OCI-LY1 (cell line): ENCODE measurements around the gene SEPTIN14.

ENCODE experiments used
- H2AFZ ChIP-seq: fragments of 200-600 bp; sonication (generic), shearing (Covaris generic); 2 replicates; pipeline ENCODE4 v1.6.0; 2014; ENCODE audit warnings: antibody characterized with exemption, mild to moderate bottlenecking, low read length
- H3F3A ChIP-seq: fragments of 200-600 bp; sonication (generic), shearing (Covaris generic); 2 replicates; pipeline ENCODE4 v1.6.0; 2014; ENCODE audit warnings: mild to moderate bottlenecking, antibody characterized with exemption, low read length, moderate library complexity; ENCODE audit not compliant: insufficient read depth
- H3K27ac ChIP-seq: fragments of 200-600 bp; sonication (generic); 2 replicates; pipeline ENCODE4 v1.5.1; 2014; ENCODE audit warnings: low read length, mixed run types, mild to moderate bottlenecking, low read depth; ENCODE audit not compliant: poor library complexity, severe bottlenecking
- H3K27me3 ChIP-seq: fragments of 200-600 bp; sonication (generic); 2 replicates; pipeline ENCODE4 v1.6.0; 2014; ENCODE audit warnings: antibody characterized with exemption, mild to moderate bottlenecking, low read length, moderate library complexity; ENCODE audit not compliant: insufficient read depth
- H3K36me3 ChIP-seq: fragments of 200-600 bp; sonication (generic); 2 replicates; pipeline ENCODE4 v1.6.1; 2014; ENCODE audit warnings: mild to moderate bottlenecking, antibody characterized with exemption, low read length, moderate library complexity, mixed read lengths; ENCODE audit not compliant: insufficient read depth
- H3K4me1 ChIP-seq: fragments of 200-600 bp; sonication (generic); 2 replicates; pipeline ENCODE4 v1.5.1; 2014; ENCODE audit warnings: mild to moderate bottlenecking, low read length, moderate library complexity; ENCODE audit not compliant: insufficient read depth, severe bottlenecking
- H3K4me2 ChIP-seq: fragments of 200-600 bp; sonication (generic), shearing (Covaris generic); 2 replicates; pipeline ENCODE4 v1.6.1; 2014; ENCODE audit warnings: low read length
- H3K4me3 ChIP-seq: fragments of 200-600 bp; sonication (generic); 2 replicates; pipeline ENCODE4 v1.5.1; 2014; ENCODE audit warnings: low read length, low read depth, mild to moderate bottlenecking, mixed read lengths; ENCODE audit not compliant: poor library complexity, severe bottlenecking
- H3K79me2 ChIP-seq: fragments of 200-600 bp; shearing (Covaris generic); 2 replicates; pipeline ENCODE4 v1.6.1; 2016; ENCODE audit warnings: mixed run types, low read length, mixed read lengths; ENCODE audit not compliant: insufficient read depth
- H3K9ac ChIP-seq: fragments of 200-600 bp; sonication (generic), shearing (Covaris generic); 2 replicates; pipeline ENCODE4 v1.6.1; 2014; ENCODE audit warnings: mild to moderate bottlenecking, low read length, mixed read lengths
- H3K9me2 ChIP-seq: fragments of 200-600 bp; sonication (generic), shearing (Covaris generic); 2 replicates; pipeline ENCODE4 v1.6.1; 2014; ENCODE audit warnings: low read depth, mild to moderate bottlenecking, low read length, mixed read lengths
- H3K9me3 ChIP-seq: fragments of 200-600 bp; shearing (Covaris generic); 2 replicates; pipeline ENCODE4 v1.6.1; 2014; ENCODE audit warnings: low read length, mixed read lengths
- H4K20me1 ChIP-seq: fragments of 200-600 bp; sonication (generic), shearing (Covaris generic); 2 replicates; pipeline ENCODE4 v1.6.0; 2016; ENCODE audit warnings: mild to moderate bottlenecking, low read length; ENCODE audit not compliant: insufficient read depth
- CTCF ChIP-seq: fragments of 200-600 bp; sonication (generic), shearing (Covaris generic); IDR thresholded peaks from 2 replicates; pipeline ENCODE4 v1.5.1; 2017; ENCODE audit warnings: mild to moderate bottlenecking, antibody characterized with exemption, low read length, moderate library complexity, mixed read lengths
- EZH2 ChIP-seq: fragments of 200-600 bp; sonication (generic), shearing (Covaris generic); IDR thresholded peaks from 2 replicates; pipeline ENCODE4 v1.8.0; 2017; ENCODE audit warnings: borderline replicate concordance, mixed run types, mild to moderate bottlenecking, antibody characterized with exemption, low read length, moderate library complexity, mixed read lengths

The SEPTIN14 gene

GRCh38 chr7:55794527-55794926 lies 68.0 kb downstream of the SEPTIN14 start:
- TF ChIP-seq CTCF (no peak), EZH2 (no peak)
- Histone ChIP-seq H3F3A (no peaks in the 10 kb centered on the region), H3K9ac (no peak overlapping the region)

GRCh38 chr7:55792048-55792447 lies 70.5 kb downstream of the SEPTIN14 start:
- H3K4me1 ChIP-seq = no peaks in the 10 kb centered on the region
- no peak overlapping the region for H2AFZ ChIP-seq
- H3K9me3 ChIP-seq = no peaks in the 10 kb centered on the region
- no peak overlapping the region for H3K4me2 ChIP-seq
- H3K36me3 ChIP-seq = no peaks in the 10 kb centered on the region
- H3K79me2 ChIP-seq = no peaks in the 10 kb centered on the region
- no peaks in the 10 kb centered on the region for H3K9me2 ChIP-seq
- H3K27me3 ChIP-seq = no peaks in the 10 kb centered on the region; the same call in 1 of the 2 replicates
- no peak overlapping the region for H3K4me3 ChIP-seq
- H3K27ac ChIP-seq = no peak overlapping the region
- H3F3A ChIP-seq = no peaks in the 10 kb centered on the region
- no peak overlapping the region for H3K9ac ChIP-seq
- TF ChIP-seq EZH2 = no peak
- TF ChIP-seq CTCF = no peak
- no peaks in the 10 kb centered on the region for H4K20me1 ChIP-seq

More at GRCh38 chr7:55794527-55794926, 68.0 kb downstream of the SEPTIN14 start:
- H3K4me2 ChIP-seq = no peak overlapping the region
- H3K9me3 ChIP-seq = no peaks in the 10 kb centered on the region; the same call in 1 of the 2 replicates
- no peaks in the 10 kb centered on the region for H3K36me3 ChIP-seq
- no peaks in the 10 kb centered on the region for H3K79me2 ChIP-seq
- H3K4me1 ChIP-seq = no peaks in the 10 kb centered on the region
- no peaks in the 10 kb centered on the region for H3K9me2 ChIP-seq
- H3K4me3 ChIP-seq = no peak overlapping the region
- H2AFZ ChIP-seq = no peak overlapping the region
- no peak overlapping the region for H3K27ac ChIP-seq
- no peaks in the 10 kb centered on the region for H4K20me1 ChIP-seq
- H3K27me3 ChIP-seq = no peaks in the 10 kb centered on the region

- no peak overlapping the region for H3K27ac ChIP-seq
- H3K4me3 ChIP-seq = no peak overlapping the region
- no peak overlapping the region for H2AFZ ChIP-seq
- H4K20me1 ChIP-seq = no peaks in the 10 kb centered on the region
- TF ChIP-seq EZH2 (no peak), CTCF (no peak)
- H3K9me2 ChIP-seq = no peaks in the 10 kb centered on the region
- no peaks in the 10 kb centered on the region for H3K79me2 ChIP-seq
- no peak overlapping the region for H3K4me2 ChIP-seq
- H3K9ac ChIP-seq = no peak overlapping the region
- no peaks in the 10 kb centered on the region for H3K4me1 ChIP-seq
- H3F3A ChIP-seq = no peaks in the 10 kb centered on the region
- H3K9me3 ChIP-seq = no peaks in the 10 kb centered on the region
- H3K27me3 ChIP-seq = no peaks in the 10 kb centered on the region; the same call in 1 of the 2 replicates
- no peaks in the 10 kb centered on the region for H3K36me3 ChIP-seq
These were observed 74.8 kb downstream of the SEPTIN14 start for GRCh38 chr7:55787796-55788195.
